DMS53 treated with DMSO at 0.1 percent for 48 hours (cell line): Measurements from ENCODE around the gene LANCL2.

Experiments
- DNase-seq: peaks from one replicate; lab custom pipeline; 2025; ENCODE audit not compliant: unreplicated experiment; lab: John Stamatoyannopoulos, UW

Gene LANCL2

DNA sequence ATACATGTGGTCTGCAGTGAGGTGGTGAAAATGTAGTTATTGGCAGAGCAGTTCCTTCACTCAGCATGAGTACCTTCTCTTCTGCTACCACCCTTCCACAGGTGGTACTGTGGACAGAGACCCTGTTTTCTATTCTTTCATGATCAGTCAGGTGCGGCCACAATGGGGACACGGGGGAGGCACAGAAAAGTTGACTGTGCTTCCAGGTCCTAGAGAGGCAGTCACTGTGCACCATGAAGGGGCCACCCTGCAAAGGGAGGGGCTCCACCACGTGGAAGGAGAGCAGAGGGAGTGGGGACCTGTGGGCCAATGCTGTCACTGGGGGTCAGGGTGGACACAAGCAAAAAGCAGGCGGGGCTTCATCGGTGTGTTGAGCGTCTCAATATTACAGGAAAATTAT is 3.6 kb upstream of the LANCL2 start:
- DNase-seq: no peak

DNA sequence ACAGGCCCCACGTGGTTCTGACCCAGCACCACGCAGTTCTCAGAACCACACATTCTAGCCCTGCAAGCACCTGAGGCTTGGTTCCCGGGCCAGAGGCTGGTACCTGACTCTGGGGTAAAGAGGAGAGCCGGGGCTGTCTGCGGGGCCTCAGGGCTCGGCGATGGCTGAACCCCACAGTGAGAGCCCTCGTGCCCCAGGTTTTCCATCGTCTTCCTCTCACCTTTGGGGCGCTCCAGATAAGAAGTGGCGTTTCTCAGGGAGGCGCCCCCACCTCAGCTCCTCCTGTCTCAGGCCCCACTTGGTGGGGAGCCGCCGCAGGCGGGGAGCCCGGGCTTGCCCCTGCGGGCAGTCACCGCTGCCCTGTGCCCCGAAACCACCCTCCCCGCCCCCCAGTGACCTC is 2.2 kb upstream of the LANCL2 start:
- no peak for DNase-seq

DNA sequence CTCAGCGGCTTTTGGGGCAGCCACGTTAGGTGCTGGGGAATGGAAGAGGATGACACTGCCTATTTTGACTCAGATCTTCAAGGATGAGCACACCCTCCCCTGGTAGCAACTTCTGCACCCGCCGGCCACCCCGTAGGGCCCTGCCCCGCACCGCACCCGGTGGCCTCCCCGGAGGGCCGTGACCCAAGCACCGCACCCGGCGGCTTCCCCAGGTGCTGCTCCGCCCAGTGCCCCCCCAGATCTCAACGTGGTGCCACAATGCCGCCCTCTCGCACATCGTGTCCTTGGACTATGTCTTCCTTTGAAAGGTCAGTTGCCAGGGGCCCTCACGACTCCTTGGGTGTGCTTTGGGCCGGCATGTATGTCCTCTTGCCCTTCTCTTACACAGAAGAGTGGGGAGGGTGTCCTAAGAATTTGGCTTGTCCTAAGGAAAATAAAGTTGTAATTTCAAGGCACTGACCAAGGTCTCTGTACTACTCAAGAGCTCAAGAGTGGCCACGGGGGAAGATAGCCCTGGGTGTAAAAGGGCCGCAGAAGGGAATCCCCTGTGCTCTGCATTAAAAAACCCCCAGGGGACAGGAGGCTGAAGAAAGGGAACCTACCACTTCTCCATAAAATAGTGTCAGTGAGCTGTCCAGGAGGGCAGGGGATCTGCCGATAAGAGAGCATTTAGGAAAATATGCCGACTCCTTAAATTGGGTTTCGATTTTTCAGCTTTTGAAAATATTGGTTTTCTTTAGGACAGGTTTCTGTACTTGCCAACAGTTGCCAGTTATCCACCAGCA is 1.6 kb upstream of the LANCL2 start:
- no peak for DNase-seq

DNA sequence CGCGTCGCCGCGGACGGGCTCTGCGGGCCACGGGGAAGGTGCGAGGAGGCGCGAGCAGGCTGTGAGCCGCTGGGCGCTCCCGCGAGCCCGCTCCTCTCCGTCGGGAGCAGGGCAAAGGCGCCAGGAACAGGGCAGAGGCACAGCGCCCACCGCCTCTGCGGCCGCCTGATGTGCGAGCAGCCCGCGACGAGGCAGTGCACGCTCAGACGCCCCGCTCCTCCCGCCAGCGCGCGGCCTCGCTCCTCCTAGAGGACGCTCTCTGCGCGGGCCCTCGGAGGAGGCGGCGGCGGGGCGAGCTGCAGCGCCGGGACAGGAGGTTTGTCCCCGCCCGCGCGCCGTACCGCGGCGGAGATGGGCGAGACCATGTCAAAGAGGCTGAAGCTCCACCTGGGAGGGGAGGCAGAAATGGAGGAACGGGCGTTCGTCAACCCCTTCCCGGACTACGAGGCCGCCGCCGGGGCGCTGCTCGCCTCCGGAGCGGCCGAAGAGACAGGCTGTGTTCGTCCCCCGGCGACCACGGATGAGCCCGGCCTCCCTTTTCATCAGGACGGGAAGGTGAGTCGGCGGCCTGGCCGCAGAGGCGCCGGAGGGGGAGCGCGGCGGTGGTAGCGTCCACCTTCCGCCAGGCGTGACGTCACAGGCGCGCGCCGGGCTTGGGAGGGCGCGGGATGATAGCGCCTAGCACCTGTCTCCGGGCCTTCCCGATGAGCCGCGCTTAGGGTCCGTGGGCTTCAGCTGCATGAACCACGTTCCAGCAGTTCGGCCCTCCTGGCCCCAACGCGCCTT is 731 bp downstream of the LANCL2 start:
- peak; percentile 79 for DNase-seq

DNA sequence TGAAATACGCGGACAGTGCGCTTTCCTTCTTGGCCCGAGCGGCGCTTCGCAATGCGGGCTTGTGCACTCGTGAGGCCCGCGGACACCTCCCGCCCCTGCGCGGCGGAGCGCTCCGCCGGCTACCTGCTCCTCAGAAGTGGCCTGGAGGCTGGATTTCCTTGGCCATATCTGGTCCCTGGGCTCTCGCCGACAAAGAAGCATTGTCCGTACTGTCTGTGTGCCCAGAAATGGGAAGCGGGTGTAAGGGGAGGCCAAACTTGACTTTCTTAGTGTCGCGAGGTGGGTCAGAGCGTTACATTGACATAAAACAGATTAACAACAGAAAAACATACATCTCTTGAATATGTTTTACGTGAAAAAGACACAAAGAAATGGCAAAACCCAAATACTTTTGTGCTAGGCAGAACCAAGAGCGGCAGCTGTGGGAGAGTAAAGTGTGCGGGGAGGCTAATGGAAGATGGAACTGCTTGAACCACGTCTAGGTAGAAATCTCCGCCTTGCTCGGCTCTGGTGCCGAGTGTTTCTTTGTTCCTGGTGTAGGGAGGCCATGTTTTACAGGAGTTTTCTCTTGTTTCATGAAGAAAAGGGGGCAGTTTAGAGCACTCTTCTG is 1.4 kb downstream of the LANCL2 start:
- peak; percentile 11 for DNase-seq

DNA sequence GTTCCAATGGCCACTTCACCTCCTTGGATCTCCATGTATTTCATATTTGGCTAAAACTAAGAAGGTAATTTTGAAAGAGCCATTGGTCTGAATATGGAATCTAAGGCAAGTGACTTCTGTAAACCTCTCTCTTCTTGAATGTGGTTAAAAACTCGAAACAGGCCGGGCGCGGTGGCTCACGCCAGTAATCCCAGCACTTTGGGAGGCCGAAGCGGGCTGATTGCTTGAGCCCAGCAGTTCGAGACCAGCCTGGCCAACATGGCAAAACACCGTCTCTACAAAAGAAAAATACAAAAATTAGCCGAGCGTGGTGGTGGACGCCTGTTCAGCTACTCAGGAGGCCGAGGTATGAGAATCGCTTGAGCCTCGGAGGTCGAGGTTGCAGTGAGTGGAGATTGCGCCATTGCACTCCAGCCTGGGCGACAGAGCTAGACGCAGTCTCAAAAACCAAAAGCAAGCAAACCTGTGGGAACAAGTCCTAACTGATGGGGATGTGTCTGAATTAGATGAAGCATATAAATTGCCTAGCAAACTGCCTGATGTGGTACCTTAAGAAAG is 2.2 kb downstream of the LANCL2 start:
- DNase-seq: no peak

DNA sequence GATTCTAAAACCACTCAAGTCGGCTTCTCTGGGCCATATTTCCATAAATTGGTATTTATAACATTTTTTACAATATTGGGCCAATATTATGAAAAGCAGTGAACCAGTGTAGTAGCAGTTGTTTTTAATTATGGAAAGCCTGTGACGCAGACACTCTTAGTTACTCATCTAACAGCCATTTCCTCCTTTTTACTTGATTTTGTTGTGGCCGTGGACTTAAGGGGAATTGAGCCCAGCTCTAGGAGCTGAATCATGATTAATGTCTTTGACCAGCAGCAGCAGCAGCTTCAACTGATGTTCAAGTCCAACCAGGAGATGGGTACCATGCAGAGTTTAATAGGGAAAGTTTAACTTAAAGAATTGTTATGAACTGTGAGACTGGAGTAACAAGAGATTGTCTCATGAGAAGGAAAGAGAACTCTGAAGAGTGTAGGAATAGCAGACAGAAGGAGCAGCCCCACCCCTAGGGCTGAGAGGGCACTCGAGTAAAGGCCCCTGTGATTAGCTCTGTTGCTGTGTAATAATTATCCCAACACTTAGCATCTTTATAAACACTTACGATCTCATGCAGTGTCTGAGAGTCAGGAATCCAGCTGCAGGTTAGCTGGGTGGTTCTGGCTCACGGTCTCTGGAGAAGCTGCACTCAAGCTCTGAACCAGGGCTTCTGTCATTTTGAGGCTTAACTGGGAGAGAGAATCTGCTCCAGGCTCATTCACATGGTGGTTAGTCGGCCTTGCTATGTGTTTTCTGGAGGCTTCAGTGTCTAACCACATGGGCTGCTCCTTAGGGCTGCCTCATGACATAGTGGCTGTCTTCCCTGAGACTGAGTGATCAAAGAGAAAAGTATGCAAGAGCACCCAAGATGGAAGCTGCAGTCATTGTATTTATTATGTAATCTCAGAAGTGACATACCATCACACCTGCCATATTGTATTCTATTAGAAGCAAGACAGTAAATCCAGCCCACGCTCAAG is 4.6 kb downstream of the LANCL2 start:
- no peak for DNase-seq

DNA sequence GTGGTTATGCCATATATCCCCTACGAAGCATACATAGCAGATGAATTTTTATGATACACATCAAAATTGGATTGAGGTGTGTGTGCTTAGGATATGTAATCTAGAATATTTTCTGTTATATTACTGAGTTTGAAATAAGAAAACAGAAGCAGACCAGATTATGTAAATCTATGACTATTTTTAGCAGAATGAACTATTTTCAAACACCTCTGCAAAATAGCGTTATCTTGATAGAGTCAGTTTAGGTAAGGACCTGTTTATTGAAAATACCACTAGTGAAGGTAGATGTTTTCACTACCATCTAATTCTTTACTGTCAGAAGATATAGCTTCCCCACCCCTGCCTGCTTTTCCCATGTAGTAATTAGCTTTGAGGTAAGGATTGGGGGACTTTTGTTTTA is 9.1 kb downstream of the LANCL2 start:
- DNase-seq: no peak

DNA sequence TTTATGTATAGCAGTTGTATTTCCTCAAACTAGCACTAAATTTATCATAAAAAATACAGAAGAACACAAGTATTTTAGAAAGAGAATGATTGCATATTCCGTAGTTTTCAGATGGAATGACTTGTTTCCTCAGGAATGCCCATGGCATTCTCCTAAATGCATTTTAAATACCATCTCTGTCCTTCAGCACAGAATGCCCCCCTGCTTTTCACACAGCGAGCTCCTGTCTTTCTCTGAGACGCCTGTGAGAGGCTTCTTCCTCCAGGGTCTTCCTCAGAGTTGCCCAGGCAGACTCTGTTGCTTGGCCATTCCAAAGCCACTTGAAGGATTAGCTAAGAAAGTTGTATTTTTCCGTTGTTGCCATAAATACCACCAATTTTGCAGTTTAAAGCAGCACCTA is 10.1 kb downstream of the LANCL2 start:
- DNase-seq: no peak

DNA sequence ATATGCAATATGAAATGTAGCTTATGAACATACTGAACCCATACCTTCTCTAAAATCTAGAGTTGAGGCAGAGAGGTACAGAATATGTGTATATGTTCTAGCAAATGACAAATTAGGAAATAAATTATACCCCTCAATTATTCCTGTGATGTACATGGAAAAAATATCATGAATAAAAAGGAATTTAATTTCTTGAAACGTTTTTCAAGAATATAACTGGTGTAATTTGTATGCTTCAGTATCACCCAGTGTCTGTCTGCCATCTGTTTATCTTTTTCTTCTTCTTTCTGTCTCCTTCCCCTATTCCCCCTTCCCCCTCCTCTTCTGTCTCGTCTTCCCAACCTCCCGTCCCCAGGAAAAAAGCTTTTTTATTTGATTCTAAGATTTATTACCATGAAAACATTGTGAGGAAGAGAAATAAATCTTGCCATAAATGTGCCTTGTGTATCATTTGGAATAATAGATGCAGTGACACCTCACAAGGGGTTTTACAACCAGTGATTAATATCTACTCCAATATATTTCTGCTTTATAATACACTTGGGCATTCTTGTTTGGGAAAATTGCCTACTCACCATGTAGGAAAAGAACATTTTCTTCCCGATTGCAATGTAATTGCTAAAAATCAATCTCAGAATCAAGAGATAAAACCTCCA is 12.2 kb downstream of the LANCL2 start:
- DNase-seq: no peak

DNA sequence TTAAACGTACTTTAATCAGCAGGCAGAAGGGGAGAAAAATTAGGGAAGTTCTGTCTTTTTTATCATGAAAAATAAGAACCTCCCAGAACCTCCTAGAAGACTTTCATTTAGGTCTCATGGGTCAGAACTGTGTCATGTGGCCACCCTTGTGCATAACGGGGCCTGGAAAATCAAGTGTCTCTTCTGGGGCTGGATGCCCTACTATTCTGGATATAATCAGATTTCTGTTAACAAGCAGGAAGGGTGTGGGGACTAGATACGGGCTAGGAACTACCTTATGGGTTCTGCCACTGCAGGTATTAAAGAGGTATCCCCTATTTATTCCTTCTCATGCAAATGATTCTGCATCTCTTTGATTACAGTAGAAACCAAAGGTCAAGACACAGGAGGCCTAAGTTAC is 14.1 kb downstream of the LANCL2 start:
- DNase-seq: no peak

DNA sequence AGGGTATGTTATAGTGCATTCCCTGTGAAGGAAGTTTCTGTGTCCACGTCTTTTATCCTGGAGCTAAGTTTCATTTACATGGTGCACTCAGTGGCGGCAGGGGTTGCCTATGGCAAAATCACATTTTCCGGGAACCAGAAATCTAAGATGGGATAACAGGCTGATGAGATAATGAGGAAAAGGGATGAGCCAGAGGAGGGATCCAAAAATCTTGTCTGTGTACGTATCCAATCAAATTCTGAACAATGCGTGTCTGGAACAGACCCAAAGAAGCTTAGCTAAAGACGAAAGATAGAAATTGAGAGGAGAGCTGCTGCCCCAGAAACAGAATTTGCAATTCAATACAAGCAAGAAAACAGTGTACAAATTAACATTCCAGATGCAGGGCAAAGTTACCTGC is 16.1 kb downstream of the LANCL2 start:
- DNase-seq: no peak

DNA sequence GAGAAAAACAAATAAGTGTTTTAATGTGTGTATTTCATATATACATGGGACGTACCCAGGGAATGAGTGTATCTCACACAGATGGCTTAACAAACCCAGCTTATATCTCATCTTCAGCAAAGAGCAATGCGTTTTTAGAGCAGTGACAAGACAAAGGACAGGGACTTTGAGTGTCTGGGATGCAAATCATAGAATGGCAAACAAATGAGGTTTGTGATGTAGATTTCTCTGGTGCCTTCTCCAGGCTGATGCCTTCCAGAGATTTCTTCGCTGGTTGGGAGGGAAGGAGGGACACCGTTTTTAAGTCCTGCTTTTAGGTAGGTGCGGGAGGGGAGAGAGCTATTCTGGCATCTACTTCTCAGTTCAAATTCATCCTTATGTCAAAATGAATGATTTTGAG is 16.6 kb downstream of the LANCL2 start:
- no peak for DNase-seq

DNA sequence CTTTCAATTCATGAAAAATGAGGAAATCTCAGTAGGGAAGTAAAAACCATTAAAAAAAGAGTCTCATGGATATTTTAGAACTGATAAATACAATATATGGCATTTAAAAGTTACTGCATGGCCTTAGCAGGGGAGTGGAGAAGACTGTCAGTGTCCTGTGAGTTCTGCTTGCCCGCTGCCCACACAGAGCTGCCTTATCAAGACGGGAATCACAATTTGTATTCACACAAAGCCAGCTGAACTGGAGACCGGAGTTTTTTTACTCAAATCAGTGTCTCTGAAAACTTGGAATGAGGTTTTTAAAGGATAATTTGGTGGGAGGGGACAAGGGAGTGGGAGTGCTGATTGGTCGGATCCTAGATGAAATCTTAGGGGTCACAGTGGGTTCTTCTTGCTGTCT is 17.1 kb downstream of the LANCL2 start:
- no peak for DNase-seq

DNA sequence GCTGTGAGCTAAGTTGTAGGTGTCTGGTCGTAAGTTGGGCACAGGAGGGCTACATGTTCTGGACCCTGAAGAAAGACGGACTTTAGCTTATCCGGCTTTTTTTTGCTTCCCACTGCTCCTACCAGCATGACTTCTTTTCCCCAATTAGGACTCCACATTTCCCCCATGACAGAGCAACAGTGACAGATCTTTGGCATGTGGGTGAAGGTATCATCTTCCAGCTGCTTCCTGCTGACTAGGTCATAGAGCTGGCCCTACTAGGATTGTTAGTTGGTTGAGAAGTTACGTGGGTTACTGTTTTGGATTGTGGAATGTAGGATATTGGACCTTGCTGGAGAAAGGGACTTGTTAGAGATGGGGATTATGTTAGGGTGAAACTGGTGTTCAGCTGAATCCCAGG is 21.4 kb downstream of the LANCL2 start:
- no peak for DNase-seq

DNA sequence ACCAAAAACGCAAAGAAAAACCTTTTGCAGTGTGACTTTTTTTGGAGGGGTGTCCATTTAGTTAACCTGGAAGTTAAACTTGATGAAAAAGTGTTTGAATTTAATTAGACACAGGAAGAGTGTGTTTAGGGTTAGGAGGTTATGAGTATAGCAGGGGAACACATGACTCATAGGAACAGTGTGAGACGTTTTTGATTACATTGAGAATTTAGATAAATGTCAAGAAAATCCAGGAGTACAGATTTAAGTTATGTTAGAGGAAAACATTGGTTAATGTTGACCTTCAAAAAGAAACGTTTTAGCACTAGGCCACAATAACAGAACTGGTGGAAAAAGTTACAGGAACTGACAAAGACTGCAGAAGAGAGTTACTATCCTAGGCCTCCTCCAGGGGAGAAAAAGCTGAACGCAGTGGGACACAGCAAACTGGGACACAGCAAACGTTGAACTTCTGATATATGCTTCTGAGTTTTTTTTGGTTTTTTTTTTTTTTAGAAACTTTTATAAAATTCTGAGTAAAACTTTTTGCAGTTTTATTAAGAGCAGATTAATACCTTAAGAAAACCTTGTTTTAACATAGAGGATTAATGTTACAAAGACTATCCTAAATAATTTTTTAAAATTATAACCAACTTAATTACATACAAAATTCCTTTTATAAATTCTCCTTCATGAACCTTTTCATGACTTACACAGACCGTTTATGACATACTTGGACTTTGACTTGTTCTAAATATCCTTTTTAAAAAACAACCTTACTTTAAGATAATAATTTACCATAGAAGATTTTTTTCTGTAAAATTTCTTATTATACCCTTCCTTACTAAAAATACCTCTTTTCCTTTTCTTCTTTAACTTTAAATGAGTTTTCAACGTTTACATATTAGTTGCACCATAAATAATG is 22.2 kb downstream of the LANCL2 start:
- no peak for DNase-seq

DNA sequence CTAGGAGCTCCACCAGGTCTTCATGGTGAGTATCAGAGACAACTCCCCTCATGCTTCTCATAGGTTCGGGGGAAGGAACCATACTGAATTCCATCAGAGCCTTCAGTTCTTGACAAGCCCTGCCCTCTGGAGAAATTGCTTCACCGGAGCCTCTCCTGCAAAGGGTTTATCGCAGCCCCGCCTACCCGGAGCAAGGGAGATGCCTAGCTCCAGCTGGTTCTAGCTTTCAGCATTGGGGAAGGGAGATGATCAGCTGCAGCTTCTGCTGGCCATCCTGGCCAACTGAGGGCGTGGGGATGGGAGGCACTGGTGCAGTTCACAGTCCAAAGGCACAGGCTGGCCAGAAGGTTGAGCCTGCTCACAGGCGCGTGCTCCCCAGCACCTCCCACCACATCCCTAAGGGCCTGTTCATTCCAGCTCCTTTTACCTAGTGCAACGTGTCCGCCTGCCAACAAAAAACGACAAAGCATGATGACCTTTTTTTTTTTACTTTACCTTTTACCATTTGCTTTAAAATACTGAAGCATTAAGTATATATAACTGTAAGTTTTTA is 31.2 kb downstream of the LANCL2 start:
- DNase-seq: no peak

DNA sequence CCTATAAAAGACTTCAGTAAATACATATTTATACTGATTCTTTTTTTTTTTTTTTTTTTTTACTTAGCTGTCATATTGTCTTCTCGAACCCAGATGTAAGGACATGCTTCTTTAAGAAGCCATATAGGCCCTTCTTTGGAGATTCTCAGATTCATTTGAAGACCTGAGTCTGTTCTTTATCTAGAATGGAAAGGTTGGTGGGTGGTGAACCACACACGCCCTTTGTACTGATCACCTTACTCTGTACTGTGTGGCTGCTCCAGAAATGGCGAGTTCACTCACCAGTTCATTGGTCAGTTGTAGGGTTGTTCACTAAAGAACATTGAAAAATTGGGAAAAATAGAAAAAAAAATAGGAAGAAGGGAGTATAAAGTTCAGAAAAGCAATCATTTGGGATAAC is 32.5 kb downstream of the LANCL2 start:
- no peak for DNase-seq

DNA sequence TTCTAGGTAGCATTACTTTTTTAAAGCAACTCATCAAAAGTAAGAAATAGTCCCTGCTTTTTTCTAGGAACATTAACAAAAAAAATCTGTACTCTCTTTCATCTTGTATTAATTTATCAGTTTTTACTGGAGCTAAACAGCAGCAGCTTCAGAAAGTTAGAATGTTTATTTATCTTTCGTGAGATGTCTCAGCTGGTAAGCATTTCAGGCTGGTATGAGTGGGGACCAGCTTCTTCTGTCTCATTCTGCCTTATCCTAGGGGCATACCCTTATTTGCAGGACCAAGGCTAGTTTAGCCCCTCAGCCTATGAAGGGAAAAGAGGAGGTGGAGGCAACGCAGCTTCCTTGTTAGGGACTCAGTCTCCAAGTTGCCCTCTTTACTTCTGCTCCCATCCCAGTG is 35.1 kb downstream of the LANCL2 start:
- DNase-seq: no peak
